WI38 (cell line): ENCODE results near the gene TDRD15.

Experiments
- H3K4me3 ChIP-seq: 2 replicates; pipeline ENCODE4 v1.5.1; 2011; ENCODE audit warnings: low read depth, mild to moderate bottlenecking, control low read depth, low read length
- CTCF ChIP-seq: IDR thresholded peaks from 2 replicates; pipeline ENCODE4 v1.5.1; 2012; ENCODE audit warnings: low read depth, mild to moderate bottlenecking, control low read depth, low read length

TDRD15 gene

GRCh38 chr2:21123473-21124393 is at the start of gene TDRD15:
Gene TDRD15, plus strand, starts transcription at chr2:21123968. Its CDS starts 13,500 bp downstream, at chr2:21137468.
- H3K4me3 ChIP-seq = no peak within 1 kb of the TSS
- no peak for TF ChIP-seq CTCF

- H3K4me3 ChIP-seq = no peak overlapping the region
- TF ChIP-seq CTCF = no peak
Observed at GRCh38 chr2:21078296-21078695, 45.5 kb upstream of the TDRD15 start.

- no peak overlapping the region for H3K4me3 ChIP-seq
Observed at GRCh38 chr2:21083482-21083881, 40.3 kb upstream of the TDRD15 start.

GRCh38 chr2:21084401-21084800 is 39.4 kb upstream of the TDRD15 start:
- no peak overlapping the region for H3K4me3 ChIP-seq
- TF ChIP-seq CTCF = no peak

More at GRCh38 chr2:21083482-21083881, 40.3 kb upstream of the TDRD15 start:
- TF ChIP-seq CTCF = no peak

- H3K4me3 ChIP-seq = no peak overlapping the region
- TF ChIP-seq CTCF = no peak
Observed at GRCh38 chr2:21092308-21092869, 31.4 kb upstream of the TDRD15 start.

GRCh38 chr2:21095178-21095577 is 28.6 kb upstream of the TDRD15 start:
- H3K4me3 ChIP-seq = no peak overlapping the region
- TF ChIP-seq CTCF = no peak

- H3K4me3 ChIP-seq = no peak overlapping the region
- no peak for TF ChIP-seq CTCF
Observed at GRCh38 chr2:21095714-21096113, 28.1 kb upstream of the TDRD15 start.
